Kasumi-1 (cell line): ENCODE measurements around the gene AP3B1.

Source experiments
- DNase-seq, 2 experiments: peaks; one replicate each; lab custom pipeline; 2025; lab: John Stamatoyannopoulos, UW

Gene AP3B1

GRCh38 chr5:78002690-78003089 lies 291.8 kb downstream of the AP3B1 start:
- no peak for DNase-seq

- no peak for DNase-seq
Observed at GRCh38 chr5:78001197-78001596, 293.3 kb downstream of the AP3B1 start.

GRCh38 chr5:78000191-78000590 lies 294.3 kb downstream of the AP3B1 start:
- no peak for DNase-seq

- DNase-seq: no peak
Observed at GRCh38 chr5:77999399-77999798, 295.1 kb downstream of the AP3B1 start.

- DNase-seq: no peak
Observed at GRCh38 chr5:77996943-77997342, 297.6 kb downstream of the AP3B1 start.

- DNase-seq: no peak
Observed at GRCh38 chr5:77995793-77996409, 298.6 kb downstream of the AP3B1 start.

- DNase-seq: no peak
Observed at GRCh38 chr5:77994943-77995342, 299.6 kb downstream of the AP3B1 start.

- no peak for DNase-seq
Observed at GRCh38 chr5:77993855-77994318, 300.6 kb downstream of the AP3B1 start.

- DNase-seq: no peak
Observed at GRCh38 chr5:77993141-77993854, 301.2 kb downstream of the AP3B1 start.

- no peak for DNase-seq
Observed at GRCh38 chr5:77991084-77991483, 303.4 kb downstream of the AP3B1 start.

GRCh38 chr5:77990020-77990419 lies 304.5 kb downstream of the AP3B1 start:
- no peak for DNase-seq

GRCh38 chr5:77987988-77988387 lies 306.5 kb downstream of the AP3B1 start:
- no peak for DNase-seq

- no peak for DNase-seq
Observed at GRCh38 chr5:77987331-77987730, 307.2 kb downstream of the AP3B1 start.

GRCh38 chr5:77986261-77986660 lies 308.2 kb downstream of the AP3B1 start:
- no peak for DNase-seq

- DNase-seq: no peak
Observed at GRCh38 chr5:77985247-77985646, 309.3 kb downstream of the AP3B1 start.

- no peak for DNase-seq
Observed at GRCh38 chr5:77984587-77984986, 309.9 kb downstream of the AP3B1 start.

GRCh38 chr5:77983482-77984199 lies 310.9 kb downstream of the AP3B1 start:
- DNase-seq: no peak

GRCh38 chr5:77981820-77982219 lies 312.7 kb downstream of the AP3B1 start:
- no peak for DNase-seq

GRCh38 chr5:77974576-77974975 lies 319.9 kb downstream of the AP3B1 start:
- DNase-seq: no peak

- no peak for DNase-seq
Observed at GRCh38 chr5:77973253-77973609, 321.3 kb downstream of the AP3B1 start.

- no peak for DNase-seq
Observed at GRCh38 chr5:77972469-77973252, 321.8 kb downstream of the AP3B1 start.

GRCh38 chr5:77971776-77972468 lies 322.6 kb downstream of the AP3B1 start:
- DNase-seq: no peak
